Activated CD8-positive, alpha-beta memory T cell treated with anti-CD3 and anti-CD28 coated beads, Interleukin-2, amount 50 U/mL, for 1 hour (primary cell): ENCODE results near the gene LTB4R2.
"Not testable (repeated sequence)": the region's sequence is repeated elsewhere in the genome, so short reads cannot be mapped to it uniquely, and the experiment has no call there.

ENCODE experiments used
- DNase-seq: peaks from one replicate; pipeline ENCODE4 v3.0.0-alpha.2; 2020; ENCODE audit errors: extremely low read depth

LTB4R2 gene

GRCh38 chr14:24339284-24340151 lies 29.6 kb downstream of the LTB4R2 start, which contains the start of gene RIPK3:
Gene RIPK3, minus strand, starts transcription at chr14:24339991. Its CDS starts 165 bp downstream, at chr14:24339826.
- peak; percentile 25 for DNase-seq

- no peak for DNase-seq
These were observed 30.7 kb downstream of the LTB4R2 start for GRCh38 chr14:24340606-24341005.

GRCh38 chr14:24342889-24343288 lies 32.9 kb downstream of the LTB4R2 start:
- no peak for DNase-seq

- DNase-seq: no peak
These were observed 34.1 kb downstream of the LTB4R2 start for GRCh38 chr14:24343795-24344660.

- no peak for DNase-seq
These were observed 37.2 kb downstream of the LTB4R2 start for GRCh38 chr14:24347134-24347533.

GRCh38 chr14:24348186-24348585 lies 38.2 kb downstream of the LTB4R2 start:
- DNase-seq: no peak

GRCh38 chr14:24349742-24350141 lies 39.8 kb downstream of the LTB4R2 start:
- no peak for DNase-seq

- DNase-seq: no peak
These were observed 41.6 kb downstream of the LTB4R2 start for GRCh38 chr14:24351517-24351916.

GRCh38 chr14:24353559-24354481 lies 43.9 kb downstream of the LTB4R2 start:
- no peak for DNase-seq

- not testable (repeated sequence) for DNase-seq
These were observed 44.5 kb downstream of the LTB4R2 start for GRCh38 chr14:24354482-24354825.

GRCh38 chr14:24355009-24355408 lies 45.1 kb downstream of the LTB4R2 start:
- DNase-seq: no peak

- no peak for DNase-seq
These were observed 46.3 kb downstream of the LTB4R2 start for GRCh38 chr14:24356208-24356607.

- no peak for DNase-seq
These were observed 50.3 kb downstream of the LTB4R2 start for GRCh38 chr14:24360281-24360680.

GRCh38 chr14:24361326-24361725 lies 51.4 kb downstream of the LTB4R2 start:
- DNase-seq: no peak
